ENCODE results near the gene ADAMTSL1.

ADAMTSL1 gene

GRCh38 chr9:18877984-18878383 lies 404.0 kb downstream of the ADAMTSL1 start:
- no peak for TF ChIP-seq CTCF (IDR thresholded peaks at IDR 0.05; ENCODE audit: control insufficient read depth, extremely low read depth, insufficient read depth)

GRCh38 chr9:18881758-18882157 lies 407.8 kb downstream of the ADAMTSL1 start:
- no peak for DNase-seq (ENCODE audit: low read depth)
- H3K4me3 ChIP-seq (ENCODE audit: low read depth, low read length) = no peak overlapping the region
- TF ChIP-seq CTCF (IDR thresholded peaks at IDR 0.05; ENCODE audit: control insufficient read depth, extremely low read depth, insufficient read depth) = no peak

More at GRCh38 chr9:18877984-18878383, 404.0 kb downstream of the ADAMTSL1 start:
- H3K4me3 ChIP-seq (ENCODE audit: low read depth, low read length) = no peak overlapping the region
- no peak for DNase-seq (ENCODE audit: low read depth)

- H3K4me3 ChIP-seq (ENCODE audit: low read depth, low read length) = no peak overlapping the region
- DNase-seq (ENCODE audit: low read depth) = no peak
- TF ChIP-seq CTCF (IDR thresholded peaks at IDR 0.05; ENCODE audit: control insufficient read depth, extremely low read depth, insufficient read depth) = no peak
Measured at GRCh38 chr9:18887546-18887945, 413.6 kb downstream of the ADAMTSL1 start.

- DNase-seq (ENCODE audit: low read depth) = no peak
- no peak for TF ChIP-seq CTCF (IDR thresholded peaks at IDR 0.05; ENCODE audit: control insufficient read depth, extremely low read depth, insufficient read depth)
Measured at GRCh38 chr9:18888290-18888689, 414.3 kb downstream of the ADAMTSL1 start.

GRCh38 chr9:18889550-18889949 lies 415.6 kb downstream of the ADAMTSL1 start:
- TF ChIP-seq CTCF (IDR thresholded peaks at IDR 0.05; ENCODE audit: control insufficient read depth, extremely low read depth, insufficient read depth) = no peak
- no peak for DNase-seq (ENCODE audit: low read depth)

More at GRCh38 chr9:18888290-18888689, 414.3 kb downstream of the ADAMTSL1 start:
- H3K4me3 ChIP-seq (ENCODE audit: low read depth, low read length) = no peak overlapping the region

GRCh38 chr9:18890372-18890771 lies 416.4 kb downstream of the ADAMTSL1 start:
- DNase-seq (ENCODE audit: low read depth) = no peak
- H3K4me3 ChIP-seq (ENCODE audit: low read depth, low read length) = no peak overlapping the region
- no peak for TF ChIP-seq CTCF (IDR thresholded peaks at IDR 0.05; ENCODE audit: control insufficient read depth, extremely low read depth, insufficient read depth)

More at GRCh38 chr9:18889550-18889949, 415.6 kb downstream of the ADAMTSL1 start:
- no peak overlapping the region for H3K4me3 ChIP-seq (ENCODE audit: low read depth, low read length)

- no peak for DNase-seq (ENCODE audit: low read depth)
Measured at GRCh38 chr9:18891946-18892670, 418.2 kb downstream of the ADAMTSL1 start.

More at GRCh38 chr9:18891946-18892670, 418.2 kb downstream of the ADAMTSL1 start:
- H3K4me3 ChIP-seq (ENCODE audit: low read depth, low read length) = no peak overlapping the region
- TF ChIP-seq CTCF (IDR thresholded peaks at IDR 0.05; ENCODE audit: control insufficient read depth, extremely low read depth, insufficient read depth) = no peak
